AG09319 (cell line): ENCODE results near the gene COL4A2.

Experiments used
- DNase-seq: peaks from one replicate; pipeline ENCODE4 v3.0.0-alpha.2; 2010; ENCODE audit warnings: low read depth; ENCODE audit errors: extremely low read depth
- CTCF ChIP-seq: IDR thresholded peaks from 2 replicates; pipeline ENCODE4 v1.5.1; 2011; ENCODE audit warnings: low read depth, mild to moderate bottlenecking, inconsistent platforms, low read length, moderate library complexity

Gene COL4A2

GRCh38 chr13:110284779-110285484, 22.2 kb upstream of the COL4A2 start:
- no peak for DNase-seq
- no peak for TF ChIP-seq CTCF

- DNase-seq = no peak
- TF ChIP-seq CTCF = no peak
Measured at GRCh38 chr13:110285991-110286832, 20.9 kb upstream of the COL4A2 start.

GRCh38 chr13:110286833-110287819, 20.0 kb upstream of the COL4A2 start:
- TF ChIP-seq CTCF = no peak
- no peak for DNase-seq

GRCh38 chr13:110289174-110289573, 17.9 kb upstream of the COL4A2 start:
- no peak for TF ChIP-seq CTCF

GRCh38 chr13:110289661-110290060, 17.4 kb upstream of the COL4A2 start:
- TF ChIP-seq CTCF = no peak
- DNase-seq = no peak

More at GRCh38 chr13:110289174-110289573, 17.9 kb upstream of the COL4A2 start:
- DNase-seq = no peak

GRCh38 chr13:110290153-110290552, 16.9 kb upstream of the COL4A2 start:
- no peak for TF ChIP-seq CTCF
- DNase-seq = no peak
